Brain microvascular endothelial cell (primary cell): ENCODE results near the gene JAML.

ENCODE experiments used
- DNase-seq: peaks from one replicate; pipeline ENCODE4 v3.0.0-alpha.2; 2020
- H3K27ac ChIP-seq: fragments of 250-450 bp; sonication (Bioruptor Pico); 2 replicates; pipeline ENCODE4 v1.5.1; 2020; ENCODE audit warnings: mild to moderate bottlenecking, moderate library complexity
- H3K27me3 ChIP-seq: fragments of 250-450 bp; sonication (Bioruptor Pico); replicated peaks from 2 replicates; pipeline ENCODE4 v1.5.1; 2020; ENCODE audit warnings: mild to moderate bottlenecking
- H3K36me3 ChIP-seq: fragments of 250-450 bp; sonication (Bioruptor Pico); replicated peaks from 2 replicates; pipeline ENCODE4 v1.5.1; 2020; ENCODE audit warnings: mild to moderate bottlenecking
- H3K4me3 ChIP-seq: 2 replicates; pipeline ENCODE4 v1.5.1; 2011; ENCODE audit warnings: low read depth, mild to moderate bottlenecking, control low read depth, low read length, moderate library complexity
- CTCF ChIP-seq: IDR thresholded peaks from 2 replicates; pipeline ENCODE4 v1.5.1; 2011; ENCODE audit warnings: low read depth, mild to moderate bottlenecking, moderate library complexity, low read length, control low read depth, inconsistent platforms; ENCODE audit errors: missing control alignments
- in situ Hi-C: cut with HindIII; loops from 2 replicates; pipeline ENCODE4 v1.10.0; 2017; ENCODE audit warnings: low sequenced_read_pairs, low pct_ligation_motif_present

Gene JAML

GRCh38 chr11:118148240-118148639, 76.6 kb downstream of the JAML start:
- no peaks in the 10 kb centered on the region for H3K36me3 ChIP-seq
- H3K27me3 ChIP-seq: peaks cover 48% of the 10 kb centered on the region
- no peak for DNase-seq
- H3K27ac ChIP-seq: no peak overlapping the region
- TF ChIP-seq CTCF: no peak
- H3K4me3 ChIP-seq: no peak overlapping the region
- in situ Hi-C loops: no loop called here

- no peak for DNase-seq
- Histone ChIP-seq H3K36me3 (no peaks in the 10 kb centered on the region), H3K27ac (no peak overlapping the region), H3K4me3 (no peak overlapping the region), H3K27me3 (peaks cover 40% of the 10 kb centered on the region)
- no peak for TF ChIP-seq CTCF
- in situ Hi-C loops: no loop called here
These were observed 77.3 kb downstream of the JAML start for GRCh38 chr11:118147502-118147901.

GRCh38 chr11:118146554-118146953, 78.3 kb downstream of the JAML start:
- Histone ChIP-seq H3K4me3 (no peak overlapping the region), H3K27me3 (peaks cover 33% of the 10 kb centered on the region), H3K27ac (no peak overlapping the region), H3K36me3 (no peaks in the 10 kb centered on the region)
- DNase-seq: no peak
- TF ChIP-seq CTCF: no peak
- in situ Hi-C loops: no loop called here

- peak; percentile 52 for DNase-seq
- Histone ChIP-seq H3K27ac (no peak overlapping the region), H3K4me3 (peak overlapping the region; percentile 53), H3K27me3 (peaks cover 27% of the 10 kb centered on the region), H3K36me3 (no peaks in the 10 kb centered on the region)
- in situ Hi-C loops: no loop called here
- TF ChIP-seq CTCF: peak; percentile 93
These were observed 79.3 kb downstream of the JAML start for GRCh38 chr11:118145285-118146227.

- DNase-seq: no peak
- TF ChIP-seq CTCF: no peak
- in situ Hi-C loops: no loop called here
- no peaks in the 10 kb centered on the region for H3K36me3 ChIP-seq
- peaks cover 22% of the 10 kb centered on the region for H3K27me3 ChIP-seq
- no peak overlapping the region for H3K27ac ChIP-seq
- no peak overlapping the region for H3K4me3 ChIP-seq
These were observed 80.2 kb downstream of the JAML start for GRCh38 chr11:118144301-118145268.
